GM21619 (cell line): Measurements from ENCODE around the gene COX6A2.
"Not testable (repeated sequence)": the region's sequence is repeated elsewhere in the genome, so short reads cannot be mapped to it uniquely, and the experiment has no call there.

ENCODE experiments used
- ATAC-seq: cut with Tn5 transposase; IDR thresholded peaks from one replicate; pipeline ENCODE4 v1.9.1; 2021; ENCODE audit not compliant: unreplicated experiment

Gene COX6A2

DNA sequence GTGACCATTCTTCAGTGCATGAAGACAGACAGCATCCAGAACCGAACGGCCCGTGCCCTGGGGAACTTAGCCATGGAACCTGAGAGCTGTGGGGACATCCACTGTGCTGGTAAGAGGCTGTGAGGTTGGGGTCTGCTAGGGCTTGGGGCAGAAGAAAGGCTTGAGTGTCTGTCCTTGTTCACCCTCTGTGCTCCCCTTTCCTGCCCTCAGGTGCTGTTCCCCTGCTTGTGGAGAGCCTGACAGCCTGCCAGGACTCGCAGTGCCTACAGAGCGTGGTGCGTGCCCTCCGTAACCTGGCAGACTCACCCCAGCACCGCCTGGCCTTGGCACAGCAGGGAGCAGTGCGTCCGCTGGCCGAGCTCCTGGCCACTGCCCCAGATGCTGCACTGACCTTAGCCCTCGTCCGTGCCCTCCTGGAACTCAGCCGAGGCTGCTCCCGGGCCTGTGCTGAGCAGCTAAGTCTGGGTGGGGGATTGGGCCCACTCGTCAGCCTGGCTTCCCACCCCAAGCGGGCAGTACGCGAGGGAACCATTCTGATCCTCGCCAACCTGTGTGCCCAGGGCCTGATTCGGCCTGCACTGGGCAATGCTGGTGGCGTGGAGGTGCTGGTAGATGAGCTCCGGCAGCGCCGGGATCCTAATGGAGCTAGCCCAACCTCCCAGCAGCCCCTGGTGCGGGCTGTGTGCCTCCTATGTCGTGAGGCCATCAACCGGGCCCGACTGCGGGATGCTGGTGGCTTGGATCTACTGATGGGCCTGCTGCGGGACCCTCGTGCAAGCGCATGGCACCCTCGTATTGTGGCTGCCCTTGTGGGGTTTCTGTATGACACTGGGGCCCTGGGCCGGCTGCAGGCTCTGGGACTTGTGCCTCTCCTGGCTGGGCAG lies 34.0 kb upstream of the COX6A2 start:
- no peak for ATAC-seq

DNA sequence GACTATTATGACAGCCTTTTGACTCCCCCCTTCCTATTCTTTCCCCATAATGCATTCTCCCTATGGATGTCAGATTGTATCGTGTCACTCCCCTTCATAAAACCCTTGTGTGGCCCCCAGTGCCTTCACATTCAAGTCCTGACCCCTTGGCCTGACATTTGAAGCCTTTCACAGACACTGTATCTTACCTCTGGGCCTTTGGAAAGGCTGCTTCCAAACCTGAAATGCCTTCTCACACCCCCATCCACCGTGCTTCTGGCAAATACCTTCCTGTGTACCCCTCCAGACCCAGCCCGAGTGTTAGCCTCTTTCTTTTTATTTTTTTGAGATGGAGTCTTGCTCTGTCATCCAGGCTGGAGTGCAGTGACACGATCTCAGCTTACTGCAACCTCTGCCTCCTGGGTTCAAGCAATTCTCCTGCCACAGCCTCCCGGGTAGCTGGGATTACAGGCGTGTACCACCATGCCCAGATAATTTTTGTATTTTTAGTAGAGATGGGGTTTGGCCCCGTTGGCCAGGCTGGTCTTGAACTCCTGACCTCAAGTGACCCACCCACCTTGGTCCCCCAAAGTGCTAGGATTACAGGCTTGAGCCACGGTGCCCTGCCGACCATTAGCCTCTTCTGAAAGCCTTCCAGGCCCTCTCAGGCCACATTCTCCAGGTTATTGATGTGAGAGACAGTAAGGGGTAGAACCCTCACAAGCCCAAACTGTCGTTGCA lies 33.2 kb upstream of the COX6A2 start:
- ATAC-seq = no peak

DNA sequence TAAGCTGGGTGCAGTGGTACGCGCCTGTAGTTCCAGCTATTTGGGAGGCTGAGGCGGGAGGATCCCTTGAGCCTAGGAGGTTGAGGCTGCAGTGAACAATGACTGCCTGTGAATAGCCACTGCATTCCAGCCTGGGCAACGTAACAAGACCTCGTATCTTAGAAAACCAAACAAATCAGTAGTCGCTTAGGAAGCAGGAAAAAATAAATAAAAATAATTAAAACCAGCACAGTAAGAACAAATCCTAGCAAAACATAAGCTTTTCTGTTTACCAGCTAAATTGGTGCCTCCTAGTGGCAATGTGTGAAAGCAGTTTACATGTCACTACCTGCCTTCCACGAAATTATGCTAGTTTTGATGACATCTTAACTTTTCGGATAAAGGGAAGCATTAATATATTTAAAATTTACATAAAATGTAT lies 32.4 kb upstream of the COX6A2 start:
- ATAC-seq = no peak

DNA sequence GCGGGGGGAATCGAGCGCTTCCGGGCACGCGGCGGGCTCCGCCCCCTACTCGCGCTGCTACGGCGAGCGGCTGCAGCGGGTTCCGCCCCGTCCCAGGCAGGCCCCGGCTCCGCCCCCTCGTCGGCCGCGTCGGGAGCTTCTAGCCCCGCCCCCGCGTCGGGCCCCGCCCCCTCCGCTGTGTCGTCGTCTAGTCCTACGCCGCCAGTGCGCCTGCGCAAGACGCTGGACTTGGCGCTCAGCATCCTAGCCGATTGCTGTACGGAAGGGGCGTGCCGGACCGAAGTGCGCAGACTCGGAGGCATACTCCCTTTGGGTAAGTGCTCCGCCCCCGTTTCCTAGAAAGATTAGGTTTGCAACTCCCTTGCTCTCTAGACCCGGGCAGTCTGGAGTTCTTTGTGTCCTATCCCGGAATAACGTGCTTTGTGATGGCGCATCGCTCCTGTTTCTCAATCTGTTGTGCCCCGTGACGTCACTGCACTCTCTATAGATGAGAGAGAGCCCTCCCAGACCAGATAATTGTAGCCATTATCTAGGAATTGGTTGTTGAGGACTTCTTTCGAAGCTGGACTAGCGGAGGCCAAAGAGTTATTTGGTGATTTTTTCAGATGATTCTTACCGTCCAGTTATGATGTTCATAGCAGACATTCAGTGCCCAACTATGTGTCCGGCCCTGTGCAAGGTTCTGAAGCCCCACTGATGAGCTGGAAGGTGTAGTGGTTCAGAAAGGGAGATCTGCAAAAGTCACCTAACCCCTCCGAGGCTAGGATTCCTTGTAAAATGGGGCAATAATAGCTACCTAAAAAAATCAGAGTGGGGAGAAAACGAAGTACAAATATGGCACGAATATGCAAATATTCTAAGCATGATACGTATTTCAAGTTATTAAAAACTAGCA lies 31.8 kb upstream of the COX6A2 start:
- ATAC-seq = peak; percentile 66

DNA sequence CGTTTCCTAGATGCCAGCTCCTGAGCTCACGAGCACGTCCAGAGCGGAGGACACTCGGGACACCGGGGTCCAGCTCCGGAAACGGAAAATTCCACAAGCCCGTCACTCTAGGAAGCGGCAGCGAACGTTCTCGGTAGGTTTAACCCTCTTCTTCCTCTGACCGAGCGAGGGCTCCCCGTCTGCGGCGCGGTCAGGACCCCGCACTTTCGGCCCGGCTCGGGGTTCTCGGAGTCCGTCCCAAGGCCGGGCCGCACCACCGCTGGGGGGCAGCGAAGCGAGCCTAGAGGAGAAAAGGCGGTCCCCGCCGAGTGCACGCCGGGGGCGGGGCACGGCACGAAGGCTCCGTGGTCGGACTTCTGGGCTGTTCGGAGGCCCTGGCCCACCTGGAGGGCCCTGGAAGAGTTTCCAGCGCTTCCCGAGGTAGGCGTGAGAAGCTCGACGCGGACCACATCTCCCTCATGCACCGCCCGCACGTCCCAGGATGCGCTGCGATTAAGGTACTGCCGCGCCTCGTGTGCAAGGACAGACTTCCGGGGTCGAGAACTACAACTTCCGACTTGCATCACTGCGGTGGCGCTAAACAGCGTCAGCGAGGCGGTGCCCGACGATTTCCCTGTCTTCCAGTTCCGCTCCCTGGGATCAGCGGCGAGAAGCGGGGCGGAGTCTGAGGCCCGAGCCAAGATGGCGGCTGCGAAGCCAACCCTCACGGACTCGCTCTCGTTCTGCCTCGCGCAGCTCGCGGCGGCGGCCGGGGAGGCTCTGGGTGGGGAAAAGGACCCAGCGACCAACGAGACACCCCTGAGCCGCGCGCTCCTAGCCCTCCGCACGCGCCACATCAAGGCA lies 30.9 kb upstream of the COX6A2 start, which contains the start of gene ARMC5:
Gene ARMC5 (plus strand): TSS at position 658 of the 843 bp plus-strand sequence. CDS start 24 bp downstream, at position 682.
- peak; percentile 65 for ATAC-seq

DNA sequence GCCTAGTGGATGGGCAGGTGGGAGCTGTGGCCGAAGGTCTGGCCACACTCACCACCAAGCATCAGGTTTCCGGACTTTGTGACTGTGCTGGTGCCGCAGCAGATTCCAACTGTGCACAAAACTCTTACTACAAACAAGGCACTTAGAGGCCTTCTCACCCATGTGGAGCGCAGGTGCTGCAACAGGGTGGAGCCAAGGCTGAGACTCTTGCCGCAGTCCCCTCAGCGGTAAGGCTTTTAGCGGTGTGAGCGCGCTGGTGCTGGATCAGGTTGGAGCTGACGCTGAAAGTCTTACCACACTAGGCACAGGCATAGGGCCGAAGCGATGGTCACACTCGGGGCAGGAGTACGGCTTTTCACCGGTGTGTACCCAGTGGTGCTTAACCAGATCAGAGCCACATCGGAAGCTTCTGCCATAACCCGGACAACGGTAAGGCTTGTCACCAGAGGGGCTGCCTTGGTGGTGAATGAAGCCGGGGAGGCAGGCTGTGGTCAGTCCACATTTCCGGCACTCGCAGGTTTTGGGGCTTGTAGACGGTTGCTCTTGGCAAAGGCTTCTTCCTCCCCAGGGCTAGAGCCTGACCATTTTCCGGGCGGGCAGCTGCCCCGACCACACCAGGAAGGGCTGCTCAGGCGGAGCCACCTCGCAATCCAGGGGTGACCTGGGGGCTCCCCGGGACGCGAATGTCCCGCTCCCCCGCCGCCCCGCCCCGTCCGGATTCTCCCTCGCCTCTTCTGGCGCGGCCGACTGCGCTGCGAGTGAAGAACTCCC lies 30.1 kb upstream of the COX6A2 start:
- ATAC-seq = peak; percentile 11

DNA sequence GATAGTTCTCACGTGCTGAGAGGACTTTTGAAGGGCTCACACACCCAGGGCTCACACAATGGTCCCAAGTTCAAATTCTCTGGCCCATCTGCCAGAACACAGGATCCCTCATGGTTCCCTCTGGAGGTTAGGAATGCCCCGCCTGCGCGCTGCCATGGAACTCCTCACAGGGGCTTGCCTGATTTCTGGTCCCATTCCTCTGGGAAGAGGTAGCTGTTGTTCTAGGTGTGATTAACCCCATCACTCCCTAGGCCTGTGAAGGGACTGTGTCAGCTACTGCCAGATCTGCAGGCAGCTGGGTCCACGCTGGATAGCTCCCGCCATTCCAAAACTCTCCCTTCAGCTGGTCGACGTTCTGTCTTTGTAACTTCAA lies 28.8 kb upstream of the COX6A2 start:
- ATAC-seq = no peak

DNA sequence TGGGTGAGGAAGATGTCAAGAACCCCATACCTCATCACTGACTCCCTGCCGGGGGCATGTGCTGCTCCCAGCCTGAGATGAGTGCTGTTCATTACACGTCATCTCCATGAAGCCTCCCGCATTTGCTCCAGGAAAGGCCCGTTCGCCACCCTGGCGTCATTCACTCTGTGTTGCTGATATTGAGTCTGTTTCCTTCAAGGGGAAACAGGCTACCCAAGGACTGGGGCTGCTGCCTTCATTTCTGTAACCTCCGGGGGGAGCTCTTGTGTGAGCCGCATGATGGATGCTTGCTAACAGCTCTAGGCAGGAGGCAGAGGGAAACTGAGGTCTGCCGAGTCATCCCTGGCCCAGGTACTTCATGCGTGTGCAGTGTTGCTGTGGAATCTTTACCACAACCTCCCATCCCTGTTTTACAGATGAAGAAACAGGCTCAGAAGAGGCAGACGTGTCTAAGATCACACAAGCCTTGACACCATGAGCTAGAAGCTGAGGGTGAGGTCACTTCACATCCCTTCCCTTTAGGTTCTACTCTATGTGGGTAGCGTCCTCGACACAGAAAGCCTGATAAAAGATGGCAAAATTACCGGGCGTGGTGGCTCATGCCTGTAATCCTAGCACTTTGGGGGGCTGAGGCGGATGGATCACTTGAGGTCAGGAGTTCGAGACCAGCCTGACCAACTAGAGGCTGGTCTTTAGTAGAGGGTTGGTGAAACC lies 27.6 kb upstream of the COX6A2 start:
- no peak for ATAC-seq

DNA sequence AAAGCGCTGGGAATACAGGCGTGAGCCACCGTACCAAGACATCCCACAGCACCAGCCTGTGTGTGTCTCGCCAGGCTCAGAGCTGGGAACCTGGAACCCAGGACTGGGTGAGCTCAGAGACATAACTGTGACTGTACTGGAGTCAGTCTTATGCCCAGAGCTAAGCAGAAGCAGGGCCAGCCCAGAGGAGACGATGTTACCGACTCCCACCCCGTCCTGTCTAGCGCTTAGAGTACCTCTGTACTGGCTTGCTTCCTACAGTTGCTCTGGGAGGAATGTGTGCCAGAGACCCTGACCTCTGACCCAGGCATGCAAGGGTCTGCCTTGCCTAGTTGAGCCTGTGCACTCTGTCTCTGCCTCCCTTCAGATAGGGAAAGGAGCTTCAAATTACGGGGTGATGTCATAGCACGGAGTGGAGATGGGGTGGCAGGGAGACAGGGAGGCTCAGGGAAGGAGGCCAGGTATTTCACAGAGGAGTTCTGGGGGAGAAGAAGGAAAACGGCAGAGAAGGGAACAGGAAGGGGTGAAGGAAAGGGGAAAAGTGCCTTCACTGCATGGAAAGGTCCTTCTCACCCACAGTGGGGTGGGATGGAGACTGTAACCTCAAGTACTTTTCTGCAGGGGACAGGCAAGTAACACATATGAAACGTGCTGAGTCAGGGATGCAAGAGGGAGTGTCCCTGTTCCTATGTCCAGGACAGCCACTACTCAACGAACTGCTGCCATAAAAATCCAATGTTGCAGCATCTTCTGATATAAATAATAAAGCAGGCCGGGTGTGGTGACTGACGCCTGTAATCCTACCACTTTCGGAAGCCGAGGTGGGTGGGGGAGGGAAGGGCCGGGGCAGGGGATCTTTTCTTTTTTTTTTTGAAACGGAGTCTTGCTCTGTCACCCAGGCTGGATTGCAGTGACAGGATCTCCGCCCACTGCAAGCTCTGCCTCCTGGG lies 25.4 kb upstream of the COX6A2 start:
- ATAC-seq = no peak

DNA sequence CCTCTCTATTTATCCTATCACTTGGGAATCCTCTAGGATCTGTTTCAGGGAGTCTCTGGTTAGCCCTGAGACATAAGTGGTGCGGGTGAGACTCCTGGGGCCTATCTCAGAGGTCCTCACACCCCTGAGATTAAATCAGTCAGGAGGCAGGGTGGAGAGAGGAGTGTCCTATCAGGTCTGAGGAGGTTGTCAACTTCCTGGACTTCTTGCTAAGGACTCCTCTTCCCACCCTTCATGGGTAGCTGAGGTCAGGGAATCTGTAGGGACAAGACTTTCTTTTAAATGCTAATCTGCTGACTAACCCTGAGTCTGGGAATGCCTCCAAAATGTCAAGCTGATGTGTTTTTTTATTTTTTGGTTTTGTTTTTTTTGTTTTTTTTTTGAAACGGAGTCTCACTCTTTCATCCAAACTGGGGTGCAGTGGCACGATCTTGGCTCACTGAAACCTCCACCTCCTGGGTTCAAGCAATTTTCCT lies 24.5 kb upstream of the COX6A2 start:
- ATAC-seq = no peak

DNA sequence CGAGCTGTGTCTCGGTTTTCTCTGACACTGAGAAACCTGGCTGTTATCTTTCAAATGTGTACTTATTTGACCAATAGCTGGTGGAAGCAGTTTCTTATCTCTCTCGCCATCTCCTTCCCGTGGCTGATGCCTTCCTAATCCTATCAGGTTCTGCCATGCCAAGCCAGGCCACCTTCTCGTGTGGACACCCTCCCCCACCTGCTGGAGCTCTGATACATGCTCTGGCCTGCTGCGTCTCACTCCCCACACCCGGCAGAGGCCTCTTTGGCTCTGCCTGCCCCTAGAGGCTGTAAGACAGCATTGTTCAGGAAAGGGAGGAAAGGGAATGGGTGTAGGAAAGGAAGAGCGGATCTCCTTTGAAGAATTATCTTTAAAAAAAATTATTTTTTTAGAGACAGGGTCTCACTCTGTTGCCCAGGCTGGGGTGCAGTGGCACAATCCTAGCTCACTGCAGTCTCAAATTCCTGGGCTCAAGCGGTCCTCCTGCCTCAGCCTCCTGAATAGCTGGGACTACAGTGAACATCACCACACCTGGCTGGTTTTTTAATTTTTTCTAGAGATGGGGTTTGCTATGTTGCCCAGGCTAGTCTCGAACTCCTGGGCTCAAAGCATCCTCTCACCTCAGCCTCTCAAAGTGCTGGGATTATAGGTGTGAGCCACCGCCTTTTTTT lies 23.7 kb upstream of the COX6A2 start:
- ATAC-seq = no peak

DNA sequence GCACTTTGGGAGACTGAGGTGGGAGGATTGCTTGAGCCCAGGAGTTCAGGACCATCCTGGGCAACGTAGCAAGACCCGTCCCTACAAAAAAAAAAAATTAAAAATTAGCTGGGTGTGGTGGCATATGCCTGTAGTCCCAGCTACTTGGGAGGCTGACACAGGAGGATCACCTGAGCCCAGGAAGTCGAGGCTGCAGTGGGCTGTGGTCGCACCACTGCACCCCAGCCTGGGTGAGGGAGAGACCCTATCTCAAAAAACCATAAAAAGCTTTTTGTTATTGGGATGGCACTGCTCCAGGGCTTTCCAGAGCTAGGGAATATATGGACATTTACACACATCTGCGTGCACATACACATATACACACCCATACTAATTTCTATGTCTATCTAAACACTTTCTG lies 23.0 kb upstream of the COX6A2 start:
- no peak for ATAC-seq

DNA sequence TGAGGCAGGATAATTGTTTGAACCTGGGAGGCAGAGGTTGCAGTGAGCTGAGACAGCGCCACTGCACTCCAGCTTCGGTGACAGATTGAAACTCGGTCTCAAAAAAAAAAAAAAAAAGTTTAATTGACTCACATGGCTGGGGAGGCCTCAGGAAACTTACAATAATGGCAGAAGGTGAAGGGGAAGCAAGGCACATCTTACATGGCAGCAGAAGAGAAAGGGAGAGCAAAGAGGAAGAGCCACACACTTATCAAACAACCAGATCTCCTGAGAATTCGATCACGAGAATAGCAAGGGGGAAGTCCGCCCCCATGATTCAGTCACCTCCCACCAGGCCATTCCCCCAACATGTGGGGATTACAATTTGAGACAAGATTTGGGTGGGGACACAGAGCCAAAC lies 17.8 kb upstream of the COX6A2 start:
- ATAC-seq = not testable (repeated sequence)

DNA sequence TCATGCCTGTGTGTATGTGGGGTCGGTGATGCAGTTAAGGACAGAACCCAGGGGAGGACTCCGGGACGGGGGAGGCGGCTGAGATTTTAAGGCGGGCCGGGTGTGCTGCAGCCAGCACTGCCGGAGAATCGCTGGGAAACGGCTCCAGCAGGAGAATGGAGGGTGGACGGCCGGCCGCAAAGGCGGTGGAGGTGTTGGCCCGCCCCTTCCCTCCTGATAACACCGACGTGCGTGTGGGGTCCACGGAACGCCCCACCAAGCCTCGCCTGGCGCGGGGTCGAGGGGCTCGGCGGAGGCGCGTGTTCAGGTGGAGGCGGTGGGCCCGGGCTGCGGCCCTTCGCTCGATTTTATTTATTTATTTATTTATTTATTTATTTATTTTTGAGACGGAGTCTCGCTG lies 13.8 kb upstream of the COX6A2 start:
- no peak for ATAC-seq

DNA sequence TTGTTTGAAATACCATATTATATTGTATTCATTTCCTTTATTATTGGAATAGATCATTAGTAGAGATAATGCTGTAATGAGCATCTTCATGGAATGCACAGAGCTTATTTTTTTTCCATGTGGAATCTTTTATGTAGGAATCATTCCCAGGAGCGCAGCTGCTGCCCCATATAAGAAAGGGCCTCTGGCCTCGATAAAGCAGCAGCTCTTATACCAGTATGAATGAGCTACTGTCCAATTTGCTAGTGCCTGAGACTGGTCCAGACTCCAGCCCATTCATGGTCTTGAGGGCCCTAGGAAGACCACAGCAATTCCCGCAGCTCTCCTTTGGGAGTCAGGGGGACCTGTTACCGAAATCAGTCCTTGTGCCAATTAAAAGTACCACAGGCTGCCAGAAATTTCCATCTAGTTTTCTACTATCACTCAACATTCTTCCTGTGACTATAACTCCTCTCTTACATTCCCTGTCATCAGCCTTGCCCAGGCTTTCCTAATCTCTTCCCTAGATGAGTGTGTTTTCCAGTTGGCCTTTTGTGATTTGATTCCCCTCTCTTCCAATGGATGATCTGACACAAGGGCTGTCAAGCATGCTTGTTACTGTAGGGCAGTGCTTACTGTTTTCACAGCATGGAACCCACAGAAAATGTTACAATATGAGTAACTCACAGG lies 12.5 kb upstream of the COX6A2 start:
- ATAC-seq = no peak

DNA sequence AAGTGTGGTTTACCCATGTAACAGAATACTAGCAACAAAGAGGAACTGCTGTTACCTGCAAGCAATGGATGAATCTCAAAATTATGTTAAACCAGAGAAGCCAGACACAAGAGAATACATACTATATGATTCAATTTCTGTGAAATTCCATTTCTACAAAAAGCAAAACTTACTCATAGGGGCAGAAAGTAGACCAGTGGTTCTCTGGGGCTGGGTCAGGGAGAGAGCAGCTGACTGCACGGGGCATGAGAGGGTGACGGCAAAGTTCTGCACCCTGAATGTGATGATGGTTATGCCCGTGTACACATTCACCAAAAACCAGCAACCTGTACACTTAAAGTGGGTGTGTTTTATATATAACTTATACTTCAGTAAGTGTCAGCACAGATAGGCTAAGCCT lies 11.4 kb upstream of the COX6A2 start:
- ATAC-seq = no peak

DNA sequence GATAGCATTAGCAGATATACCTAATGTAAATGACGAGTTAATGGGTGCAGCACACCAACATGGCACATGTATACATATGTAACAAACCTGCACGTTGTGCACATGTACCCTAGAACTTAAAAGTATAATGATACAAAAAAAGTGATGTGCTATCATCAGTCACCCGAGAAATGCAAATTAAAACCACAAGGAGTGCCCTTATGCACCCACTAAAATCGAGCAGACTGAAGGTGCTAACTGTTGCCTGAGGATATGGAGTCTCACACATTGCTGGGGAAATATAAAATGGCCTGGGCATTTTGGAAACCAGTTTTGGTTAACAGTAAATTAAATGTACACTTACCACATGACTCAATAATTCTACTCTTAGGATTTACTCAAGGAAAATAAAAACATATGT lies 10.9 kb upstream of the COX6A2 start:
- not testable (repeated sequence) for ATAC-seq
